GM18502 (cell line): Measurements from ENCODE around the gene G3BP2.
A peak's percentile ranks its signal among the peaks of the same experiment; 100 is the strongest.

Source experiments
- ATAC-seq: cut with Tn5 transposase; IDR thresholded peaks from one replicate; pipeline ENCODE4 v1.9.1; 2021; ENCODE audit warnings: mild to moderate bottlenecking; ENCODE audit not compliant: unreplicated experiment, poor library complexity

The G3BP2 gene

DNA sequence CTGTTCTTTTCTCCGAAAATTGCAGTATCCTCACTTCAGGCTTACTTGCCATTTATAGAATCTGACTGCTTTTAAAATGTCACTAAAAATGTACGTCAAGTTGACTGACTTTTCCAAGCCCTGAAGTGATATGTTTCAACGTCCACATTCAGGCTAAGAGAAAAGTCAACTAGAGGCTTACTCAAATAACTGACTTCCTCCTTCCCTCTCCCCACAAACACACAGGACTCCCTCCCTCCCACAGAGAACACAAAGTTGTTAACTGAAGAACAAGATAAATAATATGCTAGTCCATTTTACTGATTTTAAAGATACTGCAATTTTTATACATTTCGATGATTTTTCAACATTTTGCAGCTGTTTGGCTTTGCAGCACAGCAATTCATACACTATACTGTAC, 29.1 kb downstream of the G3BP2 start:
- ATAC-seq: no peak

DNA sequence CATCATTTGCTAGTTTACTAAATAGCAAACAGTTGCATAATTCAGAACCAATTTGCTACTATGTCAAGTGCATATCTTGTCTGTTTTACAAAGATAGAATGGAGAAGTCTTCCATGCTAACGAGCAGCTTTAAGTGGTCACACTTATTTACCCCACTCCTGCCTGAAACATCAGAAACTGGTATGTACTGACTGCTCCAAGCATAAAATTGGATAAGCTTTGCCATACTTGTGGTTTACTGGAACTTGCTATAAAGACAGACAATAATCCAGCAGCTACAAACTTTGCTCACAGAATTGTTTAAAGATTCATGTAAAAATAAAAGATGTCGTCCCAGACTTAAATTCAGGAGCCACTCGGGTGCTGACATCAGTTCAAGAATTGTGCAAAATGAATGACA, 29.6 kb downstream of the G3BP2 start:
- ATAC-seq: no peak

DNA sequence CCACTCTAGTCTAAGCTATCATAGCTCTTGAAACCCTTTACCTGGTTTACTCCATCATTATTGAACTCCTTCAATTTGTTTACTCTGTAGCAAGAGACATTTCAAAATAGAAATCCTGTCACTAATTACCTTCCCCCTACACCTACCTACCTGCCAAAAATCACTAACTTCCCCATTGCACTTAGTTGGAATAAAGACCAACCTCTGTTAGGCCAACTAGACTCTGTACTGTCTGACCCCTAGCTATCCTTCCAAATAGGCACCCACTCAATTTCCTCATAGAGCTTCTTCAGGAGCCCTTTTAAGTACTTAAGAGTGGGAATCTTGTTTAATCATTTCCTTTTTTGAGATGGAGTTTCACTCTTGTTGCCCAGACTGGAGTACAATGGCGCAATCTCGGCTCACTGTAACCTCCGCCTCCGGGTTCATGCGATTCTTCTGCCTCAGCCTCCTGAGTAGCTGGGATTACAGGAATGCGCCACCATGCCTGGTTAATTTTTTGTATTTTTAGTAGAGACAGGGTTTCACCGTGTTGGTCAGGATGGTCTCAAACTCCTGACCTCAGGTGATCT, 34.0 kb downstream of the G3BP2 start:
- no peak for ATAC-seq

GRCh38 chr4:75637827-75638226, 35.4 kb downstream of the G3BP2 start:
- ATAC-seq: no peak

GRCh38 chr4:75637176-75637575, 36.0 kb downstream of the G3BP2 start:
- no peak for ATAC-seq

DNA sequence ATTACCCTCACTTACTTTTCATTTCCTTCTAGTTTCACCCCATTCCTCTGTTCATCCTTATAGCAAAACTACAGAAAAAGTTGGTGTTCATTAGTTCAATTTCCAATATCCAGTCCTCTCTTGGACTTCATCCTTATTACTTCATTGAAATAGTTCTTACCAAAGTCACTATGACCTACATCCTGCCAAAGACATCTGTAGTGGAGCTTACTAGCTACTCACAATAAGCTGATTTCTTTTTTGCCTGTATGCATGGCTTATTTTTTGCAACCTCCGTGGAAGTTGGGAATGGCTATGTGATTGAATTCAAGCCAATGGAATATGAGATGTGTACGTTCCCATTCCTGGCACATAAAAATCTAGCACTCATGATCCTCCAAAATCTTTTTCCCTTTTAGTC, 38.3 kb downstream of the G3BP2 start:
- no peak for ATAC-seq

DNA sequence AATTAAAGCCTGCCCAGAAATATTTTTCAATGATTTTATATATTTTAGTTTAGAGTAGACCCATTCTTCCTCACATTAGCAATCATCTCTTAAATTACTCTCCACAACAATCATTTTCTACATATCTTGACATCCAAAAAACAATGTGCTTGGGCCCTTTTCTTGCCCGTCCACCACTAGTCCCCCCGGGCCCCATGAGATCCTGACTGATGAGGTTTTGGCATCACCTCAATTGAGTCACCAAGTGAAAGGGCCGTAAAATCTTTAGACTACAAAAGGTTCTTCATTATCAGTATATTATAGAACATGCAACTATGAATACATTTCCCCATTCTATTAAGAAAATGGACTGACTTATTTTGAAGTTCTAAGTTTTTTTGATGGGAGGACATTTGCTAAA, 38.9 kb downstream of the G3BP2 start:
- no peak for ATAC-seq

DNA sequence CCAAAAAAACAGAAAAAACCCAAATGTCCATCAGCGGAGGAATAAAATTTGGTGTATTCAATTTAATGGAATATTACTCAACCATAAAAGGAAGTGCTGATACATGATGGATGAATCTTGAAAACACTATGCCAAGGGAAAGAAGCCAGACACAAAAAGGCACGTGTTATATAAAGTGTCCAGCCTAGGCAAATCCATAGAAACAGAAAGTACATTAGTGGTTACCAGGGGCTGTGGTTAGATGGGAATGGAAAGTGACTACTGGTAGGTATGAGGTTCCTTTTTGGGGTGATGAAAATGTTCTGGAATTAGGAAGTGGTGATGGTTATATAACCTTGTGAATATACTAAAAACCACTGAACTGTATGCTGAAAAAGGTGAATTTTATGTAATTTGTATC, 39.4 kb downstream of the G3BP2 start:
- ATAC-seq: no peak

DNA sequence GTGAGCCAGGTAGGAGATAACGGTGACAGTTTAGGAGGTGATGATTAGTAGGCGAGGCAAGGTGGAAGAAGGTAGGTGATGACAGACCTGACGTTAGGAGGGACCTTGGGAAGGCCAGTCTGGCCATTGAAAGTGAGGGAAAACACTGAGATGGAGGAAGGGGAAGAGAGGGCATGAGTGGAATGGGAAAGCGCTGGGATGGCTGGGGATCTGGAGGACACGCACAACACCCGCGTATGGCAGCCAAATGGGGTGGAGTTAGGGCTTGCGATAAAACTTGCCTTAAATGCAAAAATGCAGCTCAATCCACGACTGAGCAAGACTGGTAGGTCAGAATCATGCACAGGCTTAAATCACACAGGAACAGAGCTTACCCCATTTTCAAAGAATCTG, 42.3 kb downstream of the G3BP2 start:
- ATAC-seq: no peak

GRCh38 chr4:75630174-75630936, 42.9 kb downstream of the G3BP2 start, which contains the start of gene CDKL2:
Gene CDKL2, minus strand, starts transcription at chr4:75630528. Its CDS starts 4,540 bp downstream, at chr4:75625988.
- peak; percentile 100 for ATAC-seq

DNA sequence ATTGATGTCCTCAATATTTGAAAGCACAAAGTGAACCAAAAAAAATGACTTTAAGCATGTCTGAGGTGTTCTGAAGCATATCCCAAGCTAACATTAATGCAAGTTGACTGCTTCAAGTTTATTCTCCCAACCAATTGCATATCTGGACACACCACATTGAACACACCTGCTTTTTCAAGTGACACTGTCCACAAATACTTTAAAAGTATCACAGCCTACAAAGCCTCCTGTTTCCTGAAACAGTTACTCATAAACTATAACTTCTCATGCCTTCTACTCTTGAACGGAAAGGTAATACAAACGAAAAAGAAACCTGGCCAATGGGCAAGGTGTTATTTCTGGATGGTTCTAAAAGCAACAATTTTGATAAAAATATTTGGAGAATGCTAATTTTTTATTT, 44.0 kb downstream of the G3BP2 start:
- ATAC-seq: no peak

DNA sequence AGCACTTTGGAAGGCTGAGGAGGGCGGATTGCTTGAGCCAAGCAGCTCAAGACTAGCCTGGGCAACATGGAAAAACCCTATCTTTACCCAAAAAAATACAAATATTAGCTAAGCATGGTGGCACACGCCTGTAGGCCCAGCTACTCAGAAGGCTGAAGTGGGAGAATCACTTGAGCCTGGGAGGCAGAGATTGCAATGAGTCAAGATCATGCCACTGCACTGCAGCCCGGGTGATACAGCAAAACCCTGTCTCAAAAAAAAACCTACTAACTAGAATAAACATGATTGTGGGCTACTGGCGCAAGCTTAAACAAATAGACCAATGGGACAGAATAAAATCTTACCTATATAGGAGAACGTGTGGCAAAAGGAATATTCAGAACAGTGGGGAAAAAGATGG, 50.2 kb downstream of the G3BP2 start:
- ATAC-seq: no peak

- no peak for ATAC-seq
These were observed 51.5 kb downstream of the G3BP2 start for GRCh38 chr4:75621715-75622114.

GRCh38 chr4:75612306-75612705, 60.9 kb downstream of the G3BP2 start:
- no peak for ATAC-seq

- no peak for ATAC-seq
These were observed 67.3 kb downstream of the G3BP2 start for GRCh38 chr4:75605928-75606327.

DNA sequence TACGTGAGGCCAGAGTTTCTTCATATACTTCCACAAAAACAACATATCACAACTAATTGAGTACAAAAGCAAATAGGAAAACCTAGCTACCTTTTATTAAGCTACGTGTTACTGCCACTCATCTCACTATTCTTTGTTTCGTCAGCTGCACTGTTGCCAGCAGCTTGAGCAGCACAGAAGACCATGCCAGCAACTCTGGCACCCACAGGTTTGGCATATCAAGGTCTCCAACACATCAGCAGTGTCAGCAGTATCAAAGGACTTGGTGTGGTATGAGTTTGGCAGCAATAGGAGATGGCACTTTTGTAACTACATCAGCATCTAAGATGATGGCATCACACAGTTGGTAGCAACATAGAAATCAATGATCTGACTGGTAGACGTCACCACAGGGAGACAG, 73.6 kb downstream of the G3BP2 start:
- ATAC-seq: no peak

- no peak for ATAC-seq
These were observed 74.8 kb downstream of the G3BP2 start for GRCh38 chr4:75598390-75598789.

DNA sequence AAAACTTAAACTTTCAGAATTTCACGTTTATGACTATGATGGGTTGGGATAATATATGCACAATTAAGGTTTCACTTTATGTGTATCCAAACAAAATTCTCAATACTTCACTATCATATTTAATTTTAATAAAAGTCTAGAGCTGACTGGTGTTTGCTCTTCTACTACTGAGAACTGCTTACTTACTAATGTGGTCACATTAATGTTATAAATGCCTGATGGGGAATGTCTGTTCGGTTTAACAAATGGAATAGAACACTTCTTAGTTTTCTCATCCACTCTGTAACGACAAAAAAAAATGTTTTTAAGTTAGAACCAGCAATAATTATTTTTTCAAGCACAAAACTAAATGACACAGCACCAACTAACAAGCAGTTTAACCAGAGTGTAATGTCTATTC, 77.2 kb downstream of the G3BP2 start:
- no peak for ATAC-seq

GRCh38 chr4:75593393-75593792, 79.8 kb downstream of the G3BP2 start:
- ATAC-seq: no peak
